DOHH2 (cell line): ENCODE data around the gene RRBP1.

Experiments used
- H3F3A ChIP-seq: fragments of 200-600 bp; sonication (generic), shearing (Covaris generic); 2 replicates; pipeline ENCODE4 v1.6.0; 2016; ENCODE audit warnings: antibody characterized with exemption, mild to moderate bottlenecking; ENCODE audit not compliant: control insufficient read depth, insufficient read depth
- H3K27ac ChIP-seq: fragments of 200-600 bp; sonication (generic); 2 replicates; pipeline ENCODE4 v1.5.1; 2014; ENCODE audit warnings: low read depth, mild to moderate bottlenecking, low read length, moderate library complexity
- H3K27me3 ChIP-seq: fragments of 200-600 bp; sonication (generic); 2 replicates; pipeline ENCODE4 v1.6.1; 2014; ENCODE audit warnings: mild to moderate bottlenecking, low read length, mixed read lengths; ENCODE audit not compliant: control insufficient read depth
- H3K36me3 ChIP-seq: fragments of 200-600 bp; sonication (generic); 2 replicates; pipeline ENCODE4 v1.6.1; 2014; ENCODE audit warnings: mild to moderate bottlenecking, low read length, moderate library complexity, mixed read lengths; ENCODE audit not compliant: control insufficient read depth
- H3K4me1 ChIP-seq: fragments of 200-600 bp; sonication (generic); 2 replicates; pipeline ENCODE4 v1.6.1; 2014; ENCODE audit warnings: mild to moderate bottlenecking, low read length, mixed read lengths; ENCODE audit not compliant: control insufficient read depth
- H3K4me2 ChIP-seq: fragments of 200-600 bp; sonication (generic); 2 replicates; pipeline ENCODE4 v1.6.0; 2014; ENCODE audit warnings: mild to moderate bottlenecking, low read length, moderate library complexity
- H3K4me3 ChIP-seq: fragments of 200-600 bp; sonication (generic); 2 replicates; pipeline ENCODE4 v1.5.1; 2014; ENCODE audit warnings: mild to moderate bottlenecking, low read length, mixed read lengths
- H3K79me2 ChIP-seq: fragments of 200-600 bp; sonication (generic); 2 replicates; pipeline ENCODE4 v1.6.1; 2014; ENCODE audit warnings: mild to moderate bottlenecking, low read length, mixed read lengths; ENCODE audit not compliant: control insufficient read depth
- H3K9me2 ChIP-seq: fragments of 200-600 bp; sonication (generic); replicated peaks from 2 replicates; pipeline ENCODE4 v1.6.1; 2014; ENCODE audit warnings: mild to moderate bottlenecking, low read length, mixed read lengths; ENCODE audit not compliant: control insufficient read depth
- H3K9me3 ChIP-seq: fragments of 200-600 bp; sonication (generic); 2 replicates; pipeline ENCODE4 v1.6.1; 2014; ENCODE audit warnings: antibody characterized with exemption, low read length, mixed read lengths; ENCODE audit not compliant: control insufficient read depth, insufficient read depth
- H4K20me1 ChIP-seq: fragments of 200-600 bp; sonication (generic); 2 replicates; pipeline ENCODE4 v1.6.0; 2014; ENCODE audit warnings: low read depth, mild to moderate bottlenecking, antibody characterized with exemption, low read length, moderate library complexity; ENCODE audit not compliant: control insufficient read depth, insufficient read depth
- CTCF ChIP-seq: fragments of 200-600 bp; sonication (generic); IDR thresholded peaks from one replicate; pipeline ENCODE4 v1.5.1; 2014; ENCODE audit warnings: antibody characterized with exemption, mild to moderate bottlenecking, low read depth, low read length; ENCODE audit not compliant: poor library complexity, severe bottlenecking
- EZH2phosphoT487 ChIP-seq: fragments of 200-600 bp; sonication (generic); IDR thresholded peaks from 2 replicates; pipeline ENCODE4 v1.6.1; 2017; ENCODE audit warnings: borderline replicate concordance, mild to moderate bottlenecking, antibody characterized with exemption, low read length, moderate library complexity, mixed read lengths

Gene RRBP1

GRCh38 chr20:17614812-17615644 is 67.0 kb downstream of the RRBP1 start:
- H3K36me3 ChIP-seq: peaks cover 10% of the 10 kb centered on the region; the same call in 1 of the 2 replicates
- no peaks in the 10 kb centered on the region for H3K27me3 ChIP-seq
- H4K20me1 ChIP-seq: no peaks in the 10 kb centered on the region
- H3K27ac ChIP-seq: no peak overlapping the region
- H3K4me2 ChIP-seq: no peak overlapping the region
- H3K4me1 ChIP-seq: no peaks in the 10 kb centered on the region
- no peaks in the 10 kb centered on the region for H3F3A ChIP-seq
- no peaks in the 10 kb centered on the region for H3K79me2 ChIP-seq
- no peak for TF ChIP-seq EZH2phosphoT487
- no peak overlapping the region for H3K4me3 ChIP-seq
- no peaks in the 10 kb centered on the region for H3K9me2 ChIP-seq
- no peaks in the 10 kb centered on the region for H3K9me3 ChIP-seq

GRCh38 chr20:17614176-17614811 is 67.7 kb downstream of the RRBP1 start:
- Histone ChIP-seq H3K4me2 (no peak overlapping the region), H3K4me1 (no peaks in the 10 kb centered on the region), H3K9me2 (no peaks in the 10 kb centered on the region), H3F3A (no peaks in the 10 kb centered on the region), H4K20me1 (no peaks in the 10 kb centered on the region), H3K27me3 (no peaks in the 10 kb centered on the region), H3K4me3 (no peak overlapping the region), H3K36me3 (peaks cover 5% of the 10 kb centered on the region; the same call in 1 of the 2 replicates), H3K9me3 (no peaks in the 10 kb centered on the region), H3K79me2 (no peaks in the 10 kb centered on the region), H3K27ac (no peak overlapping the region)
- TF ChIP-seq CTCF (no peak), EZH2phosphoT487 (no peak)

- Histone ChIP-seq H3K27ac (no peak overlapping the region), H3K36me3 (peaks cover 4% of the 10 kb centered on the region; the same call in 1 of the 2 replicates), H3K4me3 (no peak overlapping the region), H3K27me3 (no peaks in the 10 kb centered on the region), H4K20me1 (no peaks in the 10 kb centered on the region), H3K9me3 (no peaks in the 10 kb centered on the region), H3K9me2 (no peaks in the 10 kb centered on the region), H3K79me2 (no peaks in the 10 kb centered on the region), H3K4me2 (no peak overlapping the region), H3K4me1 (no peaks in the 10 kb centered on the region), H3F3A (no peaks in the 10 kb centered on the region)
- no peak for TF ChIP-seq CTCF
- no peak for TF ChIP-seq EZH2phosphoT487
Measured at GRCh38 chr20:17613328-17614175, 68.5 kb downstream of the RRBP1 start.
